ENCODE measurements around the gene BST1.

The BST1 gene, protein sequence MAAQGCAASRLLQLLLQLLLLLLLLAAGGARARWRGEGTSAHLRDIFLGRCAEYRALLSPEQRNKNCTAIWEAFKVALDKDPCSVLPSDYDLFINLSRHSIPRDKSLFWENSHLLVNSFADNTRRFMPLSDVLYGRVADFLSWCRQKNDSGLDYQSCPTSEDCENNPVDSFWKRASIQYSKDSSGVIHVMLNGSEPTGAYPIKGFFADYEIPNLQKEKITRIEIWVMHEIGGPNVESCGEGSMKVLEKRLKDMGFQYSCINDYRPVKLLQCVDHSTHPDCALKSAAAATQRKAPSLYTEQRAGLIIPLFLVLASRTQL

GRCh38 chr4:15702941-15703403 is at the start of gene BST1:
BST1 (plus strand) TSS chr4:15703065; CDS start chr4:15703145, 80 bp downstream.
- no peak for DNase-seq (ENCODE audit: low spot score)

GRCh38 chr4:15653420-15653819 is 49.4 kb upstream of the BST1 start:
- no peak for DNase-seq (ENCODE audit: low spot score)

GRCh38 chr4:15653864-15654592 is 48.8 kb upstream of the BST1 start:
- peak; percentile 15 for DNase-seq (ENCODE audit: low spot score)

GRCh38 chr4:15654593-15655222 is 48.2 kb upstream of the BST1 start:
- peak; percentile 31 for DNase-seq (ENCODE audit: low spot score)

- DNase-seq (ENCODE audit: low spot score) = peak; percentile 62
These were observed 47.4 kb upstream of the BST1 start, which contains the start of gene FBXL5 for GRCh38 chr4:15655223-15656037. FBXL5 (minus strand) TSS chr4:15655357; CDS start chr4:15655287, 70 bp downstream.

DNA sequence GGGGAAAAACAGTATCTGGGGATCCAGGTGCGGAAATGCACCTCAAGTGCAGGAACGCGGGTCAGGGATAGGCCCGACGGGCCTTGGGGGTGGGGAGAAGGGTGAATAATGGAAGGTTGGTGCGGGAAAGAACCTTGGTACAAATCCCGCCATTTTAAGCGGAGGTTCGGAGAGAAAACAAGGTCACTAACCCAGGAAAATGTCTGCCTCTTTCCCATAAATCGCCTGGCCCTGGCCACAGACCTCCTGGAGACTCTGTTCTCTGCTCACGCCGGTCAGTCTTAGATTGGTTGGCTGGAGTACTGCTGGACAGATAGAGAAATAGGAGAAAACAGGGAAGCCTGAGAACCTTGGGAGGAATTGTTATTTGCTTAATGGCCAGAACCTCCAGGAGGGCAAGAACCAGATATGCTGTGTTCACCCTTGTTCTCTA is 46.8 kb upstream of the BST1 start:
- DNase-seq (ENCODE audit: low spot score) = no peak

DNA sequence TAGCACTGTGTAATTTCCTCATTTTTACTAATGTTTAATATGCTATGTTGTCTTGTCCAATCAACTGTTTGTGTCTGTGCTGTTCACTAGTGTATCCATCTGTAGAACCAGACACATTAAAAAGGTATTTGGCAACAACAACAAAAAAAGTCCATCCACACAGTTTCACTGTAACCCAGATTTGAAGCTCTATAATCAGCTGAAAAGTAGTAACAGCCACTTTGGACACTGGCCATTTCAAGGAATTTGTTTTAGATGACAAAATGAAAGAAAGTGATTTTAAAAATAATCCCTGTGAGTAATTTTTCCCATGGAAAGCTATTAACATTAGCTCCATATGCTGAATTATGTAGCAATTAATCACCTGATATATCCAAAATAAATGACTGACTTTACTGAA is 45.5 kb upstream of the BST1 start:
- no peak for DNase-seq (ENCODE audit: low spot score)

DNA sequence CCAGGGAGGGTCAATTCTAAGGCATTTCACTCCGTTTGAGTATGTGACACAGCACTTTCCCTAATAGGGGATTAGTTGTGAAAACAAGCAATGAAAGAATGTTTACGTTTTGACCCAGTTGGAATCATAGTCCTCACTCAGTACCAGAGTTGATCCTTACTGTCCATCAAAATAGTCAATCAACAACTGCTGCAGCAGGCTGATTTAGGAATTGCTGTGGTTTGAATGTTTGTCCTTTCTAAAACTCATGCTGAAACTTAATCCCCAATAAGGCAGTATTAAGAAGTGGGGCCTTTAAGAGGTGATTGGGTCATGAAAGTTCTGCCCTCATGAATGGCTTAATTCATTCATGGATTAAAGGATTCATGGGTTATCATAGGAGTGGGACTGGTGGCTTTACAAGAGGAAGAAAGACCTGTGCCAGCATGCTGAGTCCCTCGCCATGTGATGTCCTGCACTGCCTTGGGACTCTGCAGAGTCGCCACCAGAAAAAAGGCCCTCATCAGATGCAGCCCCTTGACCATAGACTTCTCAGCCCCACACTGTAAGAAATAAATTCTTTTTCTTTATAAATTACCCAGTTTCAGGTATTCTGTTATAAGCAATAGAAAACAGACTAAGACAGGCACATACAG is 44.6 kb upstream of the BST1 start:
- DNase-seq (ENCODE audit: low spot score) = no peak

GRCh38 chr4:15658781-15659180 is 44.1 kb upstream of the BST1 start:
- DNase-seq (ENCODE audit: low spot score) = no peak

- DNase-seq (ENCODE audit: low spot score) = no peak
These were observed 42.9 kb upstream of the BST1 start for GRCh38 chr4:15659768-15660570.

GRCh38 chr4:15665753-15666365 is 37.0 kb upstream of the BST1 start:
- peak; percentile 33 for DNase-seq (ENCODE audit: low spot score)

GRCh38 chr4:15667006-15667405 is 35.9 kb upstream of the BST1 start:
- DNase-seq (ENCODE audit: low spot score) = no peak

- no peak for DNase-seq (ENCODE audit: low spot score)
These were observed 34.1 kb upstream of the BST1 start for GRCh38 chr4:15668566-15669435.

DNA sequence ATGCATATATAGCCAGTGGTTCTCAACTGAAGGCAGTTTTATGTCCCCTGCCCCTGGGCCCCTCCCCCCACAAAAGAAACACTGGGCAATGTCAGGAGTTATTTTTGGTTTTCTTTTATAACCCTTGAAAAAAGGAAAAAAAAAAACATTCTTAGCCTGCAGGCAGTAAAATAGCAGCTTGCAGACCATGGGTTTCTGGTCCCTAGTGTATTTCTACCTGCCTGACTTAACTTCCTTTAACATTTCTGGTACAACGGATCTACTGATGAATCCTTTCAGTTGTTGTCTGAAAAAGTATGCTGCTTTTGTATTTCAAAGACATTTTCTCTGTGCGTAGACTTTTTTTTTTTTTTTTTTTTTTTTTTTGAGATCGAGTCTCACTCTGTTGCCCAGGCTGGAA is 32.3 kb upstream of the BST1 start:
- DNase-seq (ENCODE audit: low spot score) = no peak

DNA sequence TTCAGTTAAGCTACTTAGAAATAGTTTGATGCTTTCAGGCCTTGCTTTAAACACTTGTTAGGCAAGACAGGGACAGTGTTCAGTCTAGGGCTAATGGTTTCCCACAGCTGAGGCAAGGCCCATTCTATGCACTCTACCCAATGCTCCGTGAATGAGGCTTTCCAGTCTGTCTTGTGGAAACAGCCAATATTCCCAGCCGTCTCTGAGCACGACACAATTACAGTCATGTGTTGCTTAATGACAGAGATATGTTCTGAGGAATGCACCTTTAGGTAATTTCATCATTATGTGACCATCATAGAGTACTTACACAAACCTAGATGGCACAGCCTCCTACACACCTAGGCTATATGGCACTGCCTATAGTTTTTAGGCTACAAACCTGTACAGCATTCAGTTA is 30.8 kb upstream of the BST1 start:
- no peak for DNase-seq (ENCODE audit: low spot score)

GRCh38 chr4:15673337-15673736 is 29.5 kb upstream of the BST1 start:
- DNase-seq (ENCODE audit: low spot score) = no peak

GRCh38 chr4:15674046-15674445 is 28.8 kb upstream of the BST1 start:
- no peak for DNase-seq (ENCODE audit: low spot score)

GRCh38 chr4:15674926-15675325 is 27.9 kb upstream of the BST1 start:
- DNase-seq (ENCODE audit: low spot score) = no peak

GRCh38 chr4:15675356-15675755 is 27.5 kb upstream of the BST1 start:
- DNase-seq (ENCODE audit: low spot score) = no peak

All from SW480 (cell line).